Uterus (tissue), 2 donors: ENCODE results near the gene CDYL2.

Experiments
- POLR2A ChIP-seq, 2 donors: fragments of 450-650 bp; IDR thresholded peaks; one replicate each; pipeline ENCODE4 v1.6.1; 2016; ENCODE audit warnings: antibody characterized with exemption in 2 of 2, mild to moderate bottlenecking in 1 of 2, moderate library complexity in 1 of 2
- TF ChIP-seq, protein P1 (sequence below), 4 experiments: fragments of 200-600 bp in 2 of 4; fragments of 450-650 bp in 2 of 4; sonication (generic) in 2 of 4; IDR thresholded peaks; one replicate each; pipeline ENCODE4 v1.5.1; 2016 to 2019; ENCODE audit warnings: antibody characterized with exemption in 4 of 4, mild to moderate bottlenecking in 2 of 4, moderate library complexity in 1 of 4

DNA sequence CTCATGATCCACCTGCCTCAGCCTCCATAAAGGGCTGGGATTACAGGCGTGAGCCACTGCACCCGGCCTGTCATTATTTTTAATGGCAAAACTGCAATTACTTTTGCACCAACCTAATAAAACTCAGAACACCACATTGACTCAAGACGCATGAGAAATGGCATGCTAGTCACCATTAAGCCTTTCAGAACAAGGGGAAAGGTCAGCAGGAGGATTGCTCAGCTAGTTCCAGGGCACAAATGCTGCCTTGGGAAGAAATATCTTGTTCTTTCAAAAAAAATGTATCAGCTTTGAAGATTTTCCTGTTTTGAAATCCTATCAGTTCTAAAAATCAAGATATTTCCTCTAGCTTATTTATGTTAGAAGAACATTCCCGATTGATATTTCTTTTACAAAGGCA lies 32.4 kb upstream of the CDYL2 start:
- TF ChIP-seq, protein P1, sequence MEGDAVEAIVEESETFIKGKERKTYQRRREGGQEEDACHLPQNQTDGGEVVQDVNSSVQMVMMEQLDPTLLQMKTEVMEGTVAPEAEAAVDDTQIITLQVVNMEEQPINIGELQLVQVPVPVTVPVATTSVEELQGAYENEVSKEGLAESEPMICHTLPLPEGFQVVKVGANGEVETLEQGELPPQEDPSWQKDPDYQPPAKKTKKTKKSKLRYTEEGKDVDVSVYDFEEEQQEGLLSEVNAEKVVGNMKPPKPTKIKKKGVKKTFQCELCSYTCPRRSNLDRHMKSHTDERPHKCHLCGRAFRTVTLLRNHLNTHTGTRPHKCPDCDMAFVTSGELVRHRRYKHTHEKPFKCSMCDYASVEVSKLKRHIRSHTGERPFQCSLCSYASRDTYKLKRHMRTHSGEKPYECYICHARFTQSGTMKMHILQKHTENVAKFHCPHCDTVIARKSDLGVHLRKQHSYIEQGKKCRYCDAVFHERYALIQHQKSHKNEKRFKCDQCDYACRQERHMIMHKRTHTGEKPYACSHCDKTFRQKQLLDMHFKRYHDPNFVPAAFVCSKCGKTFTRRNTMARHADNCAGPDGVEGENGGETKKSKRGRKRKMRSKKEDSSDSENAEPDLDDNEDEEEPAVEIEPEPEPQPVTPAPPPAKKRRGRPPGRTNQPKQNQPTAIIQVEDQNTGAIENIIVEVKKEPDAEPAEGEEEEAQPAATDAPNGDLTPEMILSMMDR (IDR thresholded peaks at IDR 0.05): no peak
- TF ChIP-seq POLR2A (IDR thresholded peaks at IDR 0.05): no peak
